ENCODE measurements around the gene LCN1.
"Not testable (repeated sequence)": the region's sequence is repeated elsewhere in the genome, so short reads cannot be mapped to it uniquely, and the experiment has no call there.

The LCN1 gene

GRCh38 chr9:135547756-135548736 is 26.8 kb downstream of the LCN1 start:
- DNase-seq (ENCODE audit: low read depth), result no peak

GRCh38 chr9:135549478-135550343 is 28.5 kb downstream of the LCN1 start:
- DNase-seq (ENCODE audit: low read depth), result not testable (repeated sequence)

GRCh38 chr9:135550344-135550918 is 29.2 kb downstream of the LCN1 start:
- no peak for DNase-seq (ENCODE audit: low read depth)

GRCh38 chr9:135551031-135551430 is 29.8 kb downstream of the LCN1 start:
- DNase-seq (ENCODE audit: low read depth), result no peak

GRCh38 chr9:135551456-135551855 is 30.2 kb downstream of the LCN1 start:
- no peak for DNase-seq (ENCODE audit: low read depth)

GRCh38 chr9:135552021-135552697 is 30.9 kb downstream of the LCN1 start:
- DNase-seq (ENCODE audit: low read depth), result no peak

GRCh38 chr9:135552698-135553171 is 31.5 kb downstream of the LCN1 start:
- no peak for DNase-seq (ENCODE audit: low read depth)

- no peak for DNase-seq (ENCODE audit: low read depth)
Measured at GRCh38 chr9:135554718-135555117, 33.5 kb downstream of the LCN1 start.

GRCh38 chr9:135555203-135555602 is 34.0 kb downstream of the LCN1 start:
- no peak for DNase-seq (ENCODE audit: low read depth)

- no peak for DNase-seq (ENCODE audit: low read depth)
Measured at GRCh38 chr9:135555910-135556309, 34.7 kb downstream of the LCN1 start.

- DNase-seq (ENCODE audit: low read depth), result no peak
Measured at GRCh38 chr9:135559606-135560005, 38.4 kb downstream of the LCN1 start.

GRCh38 chr9:135561391-135562234 is 40.4 kb downstream of the LCN1 start, which contains the start of gene PAEP:
Gene PAEP (plus strand): TSS chr9:135561756.
- DNase-seq (ENCODE audit: low read depth), result no peak

GRCh38 chr9:135562235-135562745 is 41.0 kb downstream of the LCN1 start:
- no peak for DNase-seq (ENCODE audit: low read depth)

- no peak for DNase-seq (ENCODE audit: low read depth)
Measured at GRCh38 chr9:135563039-135563476, 41.8 kb downstream of the LCN1 start.

- no peak for DNase-seq (ENCODE audit: low read depth)
Measured at GRCh38 chr9:135563858-135564257, 42.6 kb downstream of the LCN1 start.

GRCh38 chr9:135565141-135565628 is 43.9 kb downstream of the LCN1 start:
- no peak for DNase-seq (ENCODE audit: low read depth)

GRCh38 chr9:135565636-135566035 is 44.4 kb downstream of the LCN1 start:
- no peak for DNase-seq (ENCODE audit: low read depth)

GRCh38 chr9:135566552-135566951 is 45.3 kb downstream of the LCN1 start:
- DNase-seq (ENCODE audit: low read depth), result no peak

- no peak for DNase-seq (ENCODE audit: low read depth)
Measured at GRCh38 chr9:135567311-135567710, 46.1 kb downstream of the LCN1 start.

GRCh38 chr9:135568026-135568425 is 46.8 kb downstream of the LCN1 start:
- DNase-seq (ENCODE audit: low read depth), result no peak
